Loucy (cell line): Measurements from ENCODE around the gene SYCE1.

Experiments
- H2AFZ ChIP-seq: fragments of 200-600 bp; sonication (generic); 2 replicates; pipeline ENCODE4 v1.6.0; 2016; ENCODE audit warnings: antibody characterized with exemption, mild to moderate bottlenecking, low read length, moderate library complexity
- H3F3A ChIP-seq: fragments of 200-600 bp; 2 replicates; pipeline ENCODE4 v1.6.0; 2016; ENCODE audit warnings: antibody characterized with exemption, low read depth, mild to moderate bottlenecking
- H3K27me3 ChIP-seq: fragments of 200-600 bp; sonication (generic); 2 replicates; pipeline ENCODE4 v1.6.1; 2014; ENCODE audit warnings: low read length, mild to moderate bottlenecking; ENCODE audit not compliant: insufficient read depth, poor library complexity, severe bottlenecking
- H3K36me3 ChIP-seq: fragments of 200-600 bp; sonication (generic); 2 replicates; pipeline ENCODE4 v1.6.1; 2016; ENCODE audit warnings: low read length; ENCODE audit not compliant: insufficient read depth
- H3K4me1 ChIP-seq: fragments of 200-600 bp; sonication (generic); 2 replicates; pipeline ENCODE4 v1.5.1; 2014; ENCODE audit warnings: low read length, mild to moderate bottlenecking; ENCODE audit not compliant: insufficient read depth, poor library complexity, severe bottlenecking
- H3K4me2 ChIP-seq: fragments of 200-600 bp; sonication (generic); 2 replicates; pipeline ENCODE4 v1.6.0; 2014; ENCODE audit warnings: antibody characterized with exemption, low read length, low read depth, mild to moderate bottlenecking; ENCODE audit not compliant: poor library complexity, severe bottlenecking
- H3K4me3 ChIP-seq: fragments of 200-600 bp; sonication (generic); 2 replicates; pipeline ENCODE4 v1.5.1; 2014; ENCODE audit warnings: low read length, mild to moderate bottlenecking, mixed read lengths; ENCODE audit not compliant: poor library complexity, severe bottlenecking
- H3K79me2 ChIP-seq: fragments of 200-600 bp; sonication (generic); 2 replicates; pipeline ENCODE4 v1.6.1; 2014; ENCODE audit warnings: low read length; ENCODE audit not compliant: insufficient read depth
- H3K9ac ChIP-seq: fragments of 200-600 bp; sonication (generic); 2 replicates; pipeline ENCODE4 v1.6.0; 2014; ENCODE audit warnings: mild to moderate bottlenecking, low read depth, low read length, moderate library complexity; ENCODE audit not compliant: poor library complexity, severe bottlenecking
- H3K9me2 ChIP-seq: fragments of 200-600 bp; sonication (generic); replicated peaks from 2 replicates; pipeline ENCODE4 v1.6.1; 2016; ENCODE audit warnings: low read depth, low read length, mixed read lengths
- H3K9me3 ChIP-seq: fragments of 200-600 bp; sonication (generic); 2 replicates; pipeline ENCODE4 v1.6.1; 2014; ENCODE audit warnings: mild to moderate bottlenecking, antibody characterized with exemption, low read length, low read depth; ENCODE audit not compliant: insufficient read depth
- H4K20me1 ChIP-seq: fragments of 200-600 bp; sonication (generic); 2 replicates; pipeline ENCODE4 v1.6.0; 2014; ENCODE audit warnings: antibody characterized with exemption, low read length, mild to moderate bottlenecking; ENCODE audit not compliant: insufficient read depth, poor library complexity, severe bottlenecking
- CTCF ChIP-seq: fragments of 200-600 bp; sonication (generic); conservative IDR thresholded peaks from 2 replicates; pipeline ENCODE4 v1.5.1; 2014; ENCODE audit warnings: mild to moderate bottlenecking, antibody characterized with exemption, low read length
- EZH2phosphoT487 ChIP-seq: fragments of 200-600 bp; IDR thresholded peaks from 2 replicates; pipeline ENCODE4 v1.6.1; 2018; ENCODE audit warnings: antibody characterized with exemption, mild to moderate bottlenecking, moderate library complexity, borderline replicate concordance

SYCE1 gene

DNA sequence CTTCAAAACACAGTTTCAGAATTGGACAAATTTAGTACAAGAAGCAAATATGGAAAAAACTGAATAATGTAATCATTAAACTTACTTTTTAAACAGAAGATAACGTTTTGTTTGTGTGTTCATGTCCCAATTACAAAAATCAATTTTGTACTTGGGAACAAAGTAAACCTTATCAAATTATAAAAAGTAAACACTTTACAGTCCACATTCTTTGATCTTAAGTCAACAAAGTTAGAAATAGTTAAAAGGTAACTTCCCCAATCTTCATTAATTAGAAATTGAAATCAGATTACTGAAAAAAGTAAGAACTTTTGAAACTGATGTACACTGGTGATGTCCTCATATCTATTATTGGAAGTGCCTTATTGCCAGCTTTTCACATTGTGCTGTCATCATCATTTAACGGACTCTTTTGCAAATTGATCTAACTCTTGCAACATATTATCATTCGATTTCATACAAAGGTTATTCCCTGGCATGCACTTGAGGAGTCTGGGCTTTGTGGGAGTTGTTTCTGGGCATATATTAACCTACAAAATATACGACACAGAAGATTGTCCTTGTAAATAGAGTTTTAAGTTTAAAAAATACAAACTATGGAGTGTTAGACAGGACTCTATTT lies 53.4 kb downstream of the SYCE1 start:
- TF ChIP-seq CTCF (no peak), EZH2phosphoT487 (no peak)
- no peaks in the 10 kb centered on the region for H3K9me2 ChIP-seq
- H3K79me2 ChIP-seq = no peaks in the 10 kb centered on the region

GRCh38 chr10:133511408-133511807 lies 54.0 kb downstream of the SYCE1 start:
- Histone ChIP-seq H3F3A (no peaks in the 10 kb centered on the region), H4K20me1 (no peaks in the 10 kb centered on the region), H3K4me1 (no peaks in the 10 kb centered on the region), H3K9me2 (no peaks in the 10 kb centered on the region), H2AFZ (no peak overlapping the region), H3K9ac (no peak overlapping the region), H3K9me3 (peaks cover 3% of the 10 kb centered on the region; the same call in 1 of the 2 replicates), H3K79me2 (no peaks in the 10 kb centered on the region), H3K27me3 (no peaks in the 10 kb centered on the region), H3K4me3 (no peak overlapping the region), H3K36me3 (no peaks in the 10 kb centered on the region), H3K4me2 (no peak overlapping the region)
- TF ChIP-seq EZH2phosphoT487 = no peak
- TF ChIP-seq CTCF = no peak

More for the DNA sequence above, 53.4 kb downstream of the SYCE1 start:
- H3K4me1 ChIP-seq = no peaks in the 10 kb centered on the region
- H3K4me3 ChIP-seq = no peak overlapping the region
- H3F3A ChIP-seq = no peaks in the 10 kb centered on the region
- no peak overlapping the region for H3K4me2 ChIP-seq
- H4K20me1 ChIP-seq = no peaks in the 10 kb centered on the region
- H3K36me3 ChIP-seq = no peaks in the 10 kb centered on the region
- no peak overlapping the region for H3K9ac ChIP-seq
- H2AFZ ChIP-seq = no peak overlapping the region
- H3K9me3 ChIP-seq = peaks cover 2% of the 10 kb centered on the region; the same call in 1 of the 2 replicates
- H3K27me3 ChIP-seq = no peaks in the 10 kb centered on the region

DNA sequence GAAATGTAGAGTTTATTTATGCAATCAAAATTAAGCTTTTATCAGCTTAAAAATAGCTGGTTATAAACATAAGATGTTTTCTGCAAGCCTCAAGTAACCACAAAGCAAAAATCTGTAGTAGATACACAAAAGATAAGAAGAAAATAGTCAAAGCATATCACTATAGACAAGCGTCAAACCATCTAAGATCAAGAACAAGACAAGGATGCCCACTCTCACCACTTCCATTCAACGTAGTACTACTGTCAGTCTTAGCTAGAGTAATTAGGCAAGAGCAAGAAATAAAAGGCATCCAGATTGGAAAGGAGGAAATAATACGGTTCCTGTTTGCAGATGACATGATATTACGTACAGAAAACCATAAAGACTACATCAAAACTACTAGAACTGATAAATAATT lies 55.7 kb downstream of the SYCE1 start:
- H3K9me2 ChIP-seq = no peaks in the 10 kb centered on the region
- no peaks in the 10 kb centered on the region for H3K79me2 ChIP-seq
- H4K20me1 ChIP-seq = no peaks in the 10 kb centered on the region
- H3K36me3 ChIP-seq = no peaks in the 10 kb centered on the region
- TF ChIP-seq EZH2phosphoT487 (no peak), CTCF (no peak)
- no peaks in the 10 kb centered on the region for H3F3A ChIP-seq
- peaks cover 3% of the 10 kb centered on the region; the same call in 1 of the 2 replicates for H3K9me3 ChIP-seq
- H3K4me2 ChIP-seq = no peak overlapping the region
- H2AFZ ChIP-seq = no peak overlapping the region
- no peak overlapping the region for H3K4me3 ChIP-seq
- H3K27me3 ChIP-seq = no peaks in the 10 kb centered on the region
- H3K4me1 ChIP-seq = no peaks in the 10 kb centered on the region
- H3K9ac ChIP-seq = no peak overlapping the region
